K562 (cell line): Measurements from ENCODE around the gene USP10. TPM values are rescaled to one million over a fixed set of nuclear protein-coding genes. Genes with fewer than 3 reads are reported as not detected.
A peak's percentile ranks its signal among the peaks of the same experiment; 100 is the strongest.

Source experiments
- ATAC-seq: fragments of 200-7000 bp; cut with Tn5 transposase; 3 replicates; pipeline ENCODE4 v1.9.1; 2020; ENCODE audit warnings: moderate library complexity
- BruUV-seq: library from RNA; stranded (reverse); fragments of 400-500 nt; replicated peaks from 2 replicates; lab custom pipeline; 2021; lab: Mats Ljungman, UMichigan
- CTCF ChIA-PET: fragments of 300-600 bp; formaldehyde crosslinking; extraction: SDS; loops from one replicate; lab custom pipeline; 2021; ENCODE audit warnings: low intra/inter-chr PET ratio; lab: Yijun Ruan, JAX
- POLR2A ChIA-PET: fragments of 300-600, 350-650 bp; sonication (Branson Sonifier 250); formaldehyde crosslinking; extraction: SDS; loops from one replicate; lab custom pipeline; 2021; ENCODE audit warnings: antibody characterized with exemption, inconsistent platforms; lab: Yijun Ruan, JAX
- DNase-seq, 4 experiments: peaks; one replicate each; pipeline versions ENCODE4 v3.0.0 to v3.0.0-alpha.2; 2011 to 2018; ENCODE audit warnings: low spot score in 3 of 4, mixed read lengths in 3 of 4; ENCODE audit errors: extremely low read depth in 1 of 4
- FAIRE-seq: peaks from 2 replicates; lab custom pipeline; 2011; peaks lifted over from hg19 to GRCh38; lab: Jason Lieb, UNC
- H2AFZ ChIP-seq: 2 replicates; pipeline ENCODE4 v1.6.0; 2011; ENCODE audit warnings: low read depth, low read length, control low read depth, inconsistent platforms
- H3K27ac ChIP-seq: fragments of 200-600 bp; 3 replicates; pipeline ENCODE4 v1.8.0; 2011; ENCODE audit warnings: low read depth, mild to moderate bottlenecking, control low read depth, inconsistent platforms, low read length, moderate library complexity, mixed read lengths; ENCODE audit errors: extremely low read depth
- H3K27me3 ChIP-seq, 2 experiments: fragments of 300-600 bp in 1 of 2; 2 replicates in 1 of 2; 3 replicates in 1 of 2; pipeline versions ENCODE4 v1.6.0 to v1.8.0; 2011; ENCODE audit warnings: inconsistent platforms in 2 of 2, low read length in 2 of 2, mild to moderate bottlenecking in 1 of 2, mixed read lengths in 1 of 2, moderate library complexity in 1 of 2; ENCODE audit not compliant: control insufficient read depth in 2 of 2, insufficient read depth in 2 of 2
- H3K36me3 ChIP-seq: fragments of 300-600 bp; 3 replicates; pipeline ENCODE4 v1.8.0; 2011; ENCODE audit warnings: mild to moderate bottlenecking, low read length, inconsistent platforms; ENCODE audit not compliant: control insufficient read depth, insufficient read depth
- H3K4me1 ChIP-seq, 2 experiments: fragments of 200-600 bp in 1 of 2; replicated peaks in 1 of 2; 2 replicates in 1 of 2; 3 replicates in 1 of 2; pipeline versions ENCODE4 v1.5.1 to v1.8.0; 2011; ENCODE audit warnings: inconsistent platforms in 2 of 2, low read length in 2 of 2, mild to moderate bottlenecking in 1 of 2, mixed read lengths in 1 of 2, moderate library complexity in 1 of 2; ENCODE audit not compliant: control insufficient read depth in 2 of 2, insufficient read depth in 2 of 2
- H3K4me2 ChIP-seq: 2 replicates; pipeline ENCODE4 v1.6.1; 2011; ENCODE audit warnings: low read length, control low read depth, inconsistent platforms, mixed read lengths; ENCODE audit not compliant: insufficient read depth
- H3K4me3 ChIP-seq: fragments of 200-600 bp; sonication (generic), shearing (Covaris generic); 2 replicates; pipeline ENCODE4 v1.5.1; 2016; ENCODE audit warnings: control low read depth, inconsistent platforms
- H3K79me2 ChIP-seq: fragments of 200-600 bp; 3 replicates; pipeline ENCODE4 v1.8.0; 2011; ENCODE audit warnings: low read length, inconsistent platforms; ENCODE audit not compliant: control insufficient read depth, insufficient read depth
- H3K9ac ChIP-seq, 2 experiments: 2 replicates each; pipeline versions ENCODE4 v1.6.0 to v1.6.1; 2011; ENCODE audit warnings: low read depth in 2 of 2, low read length in 2 of 2, control low read depth in 1 of 2, inconsistent platforms in 1 of 2, mild to moderate bottlenecking in 1 of 2, mixed read lengths in 1 of 2; ENCODE audit not compliant: insufficient read depth in 1 of 2
- H3K9me1 ChIP-seq: one replicate; pipeline ENCODE4 v1.6.0; 2011; ENCODE audit warnings: inconsistent platforms, mild to moderate bottlenecking, low read length, moderate library complexity; ENCODE audit not compliant: control insufficient read depth, insufficient read depth
- H3K9me3 ChIP-seq: replicated peaks from 2 replicates; pipeline ENCODE4 v1.5.1; 2011; ENCODE audit warnings: low read depth, low read length, inconsistent platforms; ENCODE audit not compliant: control insufficient read depth, insufficient read depth
- H4K20me1 ChIP-seq: replicated peaks from 2 replicates; pipeline ENCODE4 v1.6.1; 2011; ENCODE audit warnings: low read length, inconsistent platforms, mixed read lengths; ENCODE audit not compliant: control insufficient read depth, insufficient read depth
- ATF7 ChIP-seq: fragments of 450-650 bp; IDR thresholded peaks from 2 replicates; pipeline ENCODE4 v1.7.1; 2014; ENCODE audit warnings: mild to moderate bottlenecking, moderate library complexity
- CBX8 ChIP-seq: fragments of 200-600 bp; sonication (generic); IDR thresholded peaks from 2 replicates; pipeline ENCODE4 v1.6.1; 2012; ENCODE audit warnings: borderline replicate concordance, mixed run types, low read depth, mild to moderate bottlenecking, moderate library complexity, mixed read lengths, low read length, control low read depth, inconsistent platforms; ENCODE audit not compliant: poor library complexity, severe bottlenecking; ENCODE audit errors: extremely low read depth
- DACH1 ChIP-seq: fragments of 450-650 bp; IDR thresholded peaks from 2 replicates; pipeline ENCODE4 v1.6.1; 2018; ENCODE audit not compliant: partially characterized antibody
- DLX4 ChIP-seq: fragments of 250-450 bp; sonication (Bioruptor Pico); IDR thresholded peaks from 2 replicates; pipeline ENCODE4 v1.6.1; 2021; ENCODE audit warnings: mild to moderate bottlenecking
- E2F6 ChIP-seq, 2 experiments: IDR thresholded peaks; 2 replicates each; pipeline ENCODE4 v1.6.1; 2011; ENCODE audit warnings: borderline replicate concordance in 1 of 2, control low read depth in 1 of 2, low read depth in 1 of 2, low read length in 1 of 2, mild to moderate bottlenecking in 1 of 2, mixed read lengths in 1 of 2, moderate library complexity in 1 of 2; ENCODE audit not compliant: insufficient read depth in 1 of 2, insufficient read length in 1 of 2, poor library complexity in 1 of 2, severe bottlenecking in 1 of 2; ENCODE audit errors: extremely low read depth in 1 of 2
- KLF13 ChIP-seq: fragments of 450-650 bp; IDR thresholded peaks from 2 replicates; pipeline ENCODE4 v1.6.1; 2016; ENCODE audit warnings: missing genetic modification characterization, low read depth, mild to moderate bottlenecking, missing compliant biosample characterization, moderate library complexity, borderline replicate concordance
- MEF2D ChIP-seq: conservative IDR thresholded peaks from 2 replicates; pipeline ENCODE4 v1.6.1; 2016; ENCODE audit warnings: low read depth, missing genetic modification characterization, missing compliant biosample characterization
- NKRF ChIP-seq: fragments of 450-650 bp; IDR thresholded peaks from 2 replicates; pipeline ENCODE4 v1.6.1; 2016; ENCODE audit warnings: borderline replicate concordance
- POLR2A ChIP-seq: fragments of 450-650 bp; conservative IDR thresholded peaks from 2 replicates; pipeline ENCODE4 v1.6.1; 2016
- SOX6 ChIP-seq: fragments of 450-650 bp; IDR thresholded peaks from 2 replicates; pipeline ENCODE4 v1.6.1; 2014; ENCODE audit warnings: mild to moderate bottlenecking
- SRF ChIP-seq, 2 experiments: fragments of 250-450, 450-650 bp in 1 of 2; sonication (Bioruptor Pico) in 1 of 2; sonication (generic) in 1 of 2; formaldehyde crosslinking; IDR thresholded peaks; 2 replicates each; pipeline versions ENCODE4 v1.5.0 to v1.5.1; 2020 to 2022; ENCODE audit warnings: mild to moderate bottlenecking in 1 of 2, missing genetic modification reagents in 1 of 2
- STAT5A ChIP-seq: IDR thresholded peaks from 2 replicates; pipeline ENCODE4 v1.6.1; 2012; ENCODE audit warnings: low read length, inconsistent platforms, borderline replicate concordance
- TCF3 ChIP-seq: sonication (generic); formaldehyde crosslinking; IDR thresholded peaks from 2 replicates; pipeline ENCODE4 v1.4.0; 2020; ENCODE audit warnings: mild to moderate bottlenecking, missing genetic modification reagents
- THAP7 ChIP-seq: fragments of 250-450 bp; sonication (Bioruptor Pico); IDR thresholded peaks from 2 replicates; pipeline ENCODE4 v1.5.0; 2021
- ZNF121 ChIP-seq: sonication (generic); formaldehyde crosslinking; conservative IDR thresholded peaks from 2 replicates; pipeline ENCODE4 v1.8.0; 2022; ENCODE audit warnings: missing genetic modification reagents
- ZNF41 ChIP-seq: fragments of 250-450 bp; sonication (Bioruptor Pico); conservative IDR thresholded peaks from 2 replicates; pipeline ENCODE4 v1.4.0; 2020; ENCODE audit warnings: mild to moderate bottlenecking
- ZNF431 ChIP-seq: sonication (generic); formaldehyde crosslinking; IDR thresholded peaks from 2 replicates; pipeline ENCODE4 v1.8.0; 2022; ENCODE audit warnings: mild to moderate bottlenecking, missing genetic modification reagents
- WGBS: fragments of 100-300 bp; shearing (Covaris generic); methylation state at CpG from one replicate; pipeline ENCODE4 v1.1.6; 2016; ENCODE audit warnings: low coverage, mixed read lengths; ENCODE audit not compliant: insufficient coverage; ENCODE audit errors: missing lambda C conversion rate; 5-methylcytosine and 5-hydroxymethylcytosine counted together
- in situ Hi-C: fragments of 300-500 bp; cut with MboI; formaldehyde crosslinking; loops from 4 replicates; pipeline ENCODE4 v1.15.0; 2018; ENCODE audit warnings: inconsistent platforms, mixed read lengths
- intact Hi-C: fragments of 100-400 bp; cut with micrococcal nuclease; formaldehyde crosslinking; loops from 2 replicates; pipeline ENCODE4 v1.14.2; 2022
- polyA plus RNA-seq, 8 experiments: library from polyadenylated mRNA; depleted of rRNA in 4 of 8; stranded (reverse) in 5 of 8; unstranded in 3 of 8; fragments of >200 nt; fragmentation: Nextera tagmentation in 2 of 8; fragmentation: Illumina TruSeq in 1 of 8; extraction: Ambion mirVana in 2 of 8; extraction: Trizol in 1 of 8; gene quantifications; 2 replicates each; pipeline versions ENCODE4 v1.2.1 to v1.2.3, GENCODE V29; 2011 to 2014; ENCODE audit warnings: inconsistent platforms in 1 of 8, missing spikeins in 1 of 8
- total RNA-seq, 7 experiments: library from RNA; depleted of rRNA in 6 of 7; stranded (reverse); fragments of >200 nt in 6 of 7; fragmentation: Illumina TruSeq in 2 of 7; extraction: Trizol in 2 of 7; gene quantifications; 2 replicates each; pipeline versions ENCODE4 v1.2.1 to v1.2.3, GENCODE V29; 2011 to 2021; ENCODE audit warnings: low replicate concordance in 1 of 7

USP10 gene
- total and polyA plus RNA-seq, 9 of the 15 experiments (the other 6 are each of a cell fraction or from before 2014, with no cell fraction given), result 61.7 to 197 (median 116) TPM

- Histone ChIP-seq H3K9me1 (no peaks in the 10 kb centered on the region), H4K20me1 (peaks cover 34% of the 10 kb centered on the region), H3K9ac (peak overlapping the region in 1 of 2 experiments; percentile 68; a peak in 3 of 4 replicates), H3K9me3 (no peaks in the 10 kb centered on the region), H3K4me2 (peak overlapping the region; percentile 56; the same call in 1 of the 2 replicates), H3K79me2 (peaks cover 99% of the 10 kb centered on the region), H3K4me3 (no peak overlapping the region), H3K27me3 (no peaks in the 10 kb centered on the region), H3K27ac (peak overlapping the region; percentile 94; the same call in 2 of the 3 replicates), H3K36me3 (peaks cover 10% of the 10 kb centered on the region; the same call in 2 of the 3 replicates), H2AFZ (no peak overlapping the region), H3K4me1 (peaks cover 26 to 70% of the 10 kb centered on the region in 2 experiments)
- DNase-seq, result peak in 1 of 4 experiments; percentile 72
- BruUV-seq, result no TSS peak
- ATAC-seq, result no peak
- ChIA-PET POLR2A (interaction anchor here (1.0 to 2.1 kb wide), 8 partner anchors 9 to 57 kb away, joined by 3 to 12 read pairs (median 4); no protein-coding TSS in a partner anchor), CTCF (interaction anchor here (0.8 kb wide), 1 partner anchor 56 kb away, joined by 4 read pairs; no protein-coding TSS in a partner anchor)
- 19% methylated on average over 10 of the region's 10 CpGs for WGBS
- in situ Hi-C loops (loop anchor here (5.0 kb wide), 2 partner anchors 107 to 217 kb away; no protein-coding TSS in a partner anchor), intact Hi-C loops (no loop called here)
- peak; percentile 11 for FAIRE-seq
- no peak for TF ChIP-seq E2F6 (IDR thresholded peaks at IDR 0.05; ENCODE audit: borderline replicate concordance in 1 of 2, extremely low read depth in 1 of 2, insufficient read depth in 1 of 2, insufficient read length in 1 of 2, low read depth in 1 of 2, low read length in 1 of 2, poor library complexity in 1 of 2, severe bottlenecking in 1 of 2)
- TF ChIP-seq ZNF41 (CRISPR knock-in tag), result no peak
- no peak for TF ChIP-seq ZNF121 (CRISPR knock-in tag)
- TF ChIP-seq CBX8, result no peak
- no peak for TF ChIP-seq DACH1
- no peak for TF ChIP-seq THAP7 (CRISPR knock-in tag)
- TF ChIP-seq SRF (CRISPR knock-in tag; IDR thresholded peaks at IDR 0.05), result no peak
- peak; percentile 10; the same call in 1 of the 2 replicates for TF ChIP-seq ATF7
- TF ChIP-seq POLR2A, result 0 out of 2 replicates have a peak, but pooled peaks have one; percentile 31
- no peak for TF ChIP-seq ZNF431 (CRISPR knock-in tag)
- TF ChIP-seq STAT5A, result no peak
- TF ChIP-seq KLF13 (tag), result no peak
- TF ChIP-seq NKRF, result 0 out of 2 replicates have a peak, but pooled peaks have one; percentile 11
- TF ChIP-seq TCF3, result 0 out of 2 replicates have a peak, but pooled peaks have one; percentile 20
- no peak for TF ChIP-seq DLX4 (CRISPR knock-in tag)
- 0 out of 2 replicates have a peak, but pooled peaks have one; percentile 8 for TF ChIP-seq SOX6
- TF ChIP-seq MEF2D, result no peak
Observed at GRCh38 chr16:84728853-84729424, 29.1 kb downstream of the USP10 start.
